Panc1 (cell line): Measurements from ENCODE around the gene CFAP68.

Source experiments
- POLR2AphosphoS5 ChIP-seq: IDR thresholded peaks from 2 replicates; pipeline ENCODE4 v1.6.1; 2012; ENCODE audit warnings: mild to moderate bottlenecking, low read depth, low read length, moderate library complexity
- SIN3A ChIP-seq: IDR thresholded peaks from 2 replicates; pipeline ENCODE4 v1.6.1; 2012; ENCODE audit warnings: low read depth, mild to moderate bottlenecking, low read length, moderate library complexity, borderline replicate concordance; ENCODE audit not compliant: insufficient read depth
- TCF7L2 ChIP-seq: IDR thresholded peaks from 2 replicates; pipeline ENCODE4 v1.6.1; 2011; ENCODE audit warnings: mild to moderate bottlenecking, low read depth, low read length, inconsistent platforms
- TF ChIP-seq, protein P1 (sequence below): fragments of 450-650 bp; IDR thresholded peaks from 2 replicates; pipeline ENCODE4 v1.5.1; 2017; ENCODE audit warnings: mild to moderate bottlenecking
- TF ChIP-seq, protein P2 (sequence below), 2 experiments: IDR thresholded peaks; 2 replicates each; pipeline ENCODE4 v1.6.1; 2011 to 2012; ENCODE audit warnings: low read depth in 2 of 2, control low read depth in 1 of 2, low read length in 1 of 2, mild to moderate bottlenecking in 1 of 2, moderate library complexity in 1 of 2; ENCODE audit not compliant: insufficient read depth in 1 of 2

DNA sequence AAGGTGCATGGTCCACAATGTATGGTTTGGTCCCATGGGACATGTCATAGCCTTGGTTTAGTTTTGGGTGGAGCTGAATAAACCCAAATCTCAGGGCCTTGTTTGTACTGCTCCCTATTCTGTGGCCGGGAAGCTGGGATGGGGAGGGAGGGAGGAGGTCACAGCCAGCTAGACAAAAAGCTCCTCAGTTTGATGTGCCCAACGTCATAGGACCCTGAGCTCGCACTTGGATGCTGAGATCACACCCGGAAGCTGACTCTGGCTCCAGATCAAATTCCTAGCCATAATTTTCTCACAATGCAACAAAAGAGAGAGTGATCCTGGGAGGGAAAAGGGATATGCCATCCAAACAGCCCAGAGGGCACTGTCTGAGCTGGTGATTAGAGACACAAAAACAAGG is 34.7 kb downstream of the CFAP68 start:
- TF ChIP-seq, protein P1, sequence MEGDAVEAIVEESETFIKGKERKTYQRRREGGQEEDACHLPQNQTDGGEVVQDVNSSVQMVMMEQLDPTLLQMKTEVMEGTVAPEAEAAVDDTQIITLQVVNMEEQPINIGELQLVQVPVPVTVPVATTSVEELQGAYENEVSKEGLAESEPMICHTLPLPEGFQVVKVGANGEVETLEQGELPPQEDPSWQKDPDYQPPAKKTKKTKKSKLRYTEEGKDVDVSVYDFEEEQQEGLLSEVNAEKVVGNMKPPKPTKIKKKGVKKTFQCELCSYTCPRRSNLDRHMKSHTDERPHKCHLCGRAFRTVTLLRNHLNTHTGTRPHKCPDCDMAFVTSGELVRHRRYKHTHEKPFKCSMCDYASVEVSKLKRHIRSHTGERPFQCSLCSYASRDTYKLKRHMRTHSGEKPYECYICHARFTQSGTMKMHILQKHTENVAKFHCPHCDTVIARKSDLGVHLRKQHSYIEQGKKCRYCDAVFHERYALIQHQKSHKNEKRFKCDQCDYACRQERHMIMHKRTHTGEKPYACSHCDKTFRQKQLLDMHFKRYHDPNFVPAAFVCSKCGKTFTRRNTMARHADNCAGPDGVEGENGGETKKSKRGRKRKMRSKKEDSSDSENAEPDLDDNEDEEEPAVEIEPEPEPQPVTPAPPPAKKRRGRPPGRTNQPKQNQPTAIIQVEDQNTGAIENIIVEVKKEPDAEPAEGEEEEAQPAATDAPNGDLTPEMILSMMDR, result no peak
- no peak for TF ChIP-seq POLR2AphosphoS5
- TF ChIP-seq, protein P2, sequence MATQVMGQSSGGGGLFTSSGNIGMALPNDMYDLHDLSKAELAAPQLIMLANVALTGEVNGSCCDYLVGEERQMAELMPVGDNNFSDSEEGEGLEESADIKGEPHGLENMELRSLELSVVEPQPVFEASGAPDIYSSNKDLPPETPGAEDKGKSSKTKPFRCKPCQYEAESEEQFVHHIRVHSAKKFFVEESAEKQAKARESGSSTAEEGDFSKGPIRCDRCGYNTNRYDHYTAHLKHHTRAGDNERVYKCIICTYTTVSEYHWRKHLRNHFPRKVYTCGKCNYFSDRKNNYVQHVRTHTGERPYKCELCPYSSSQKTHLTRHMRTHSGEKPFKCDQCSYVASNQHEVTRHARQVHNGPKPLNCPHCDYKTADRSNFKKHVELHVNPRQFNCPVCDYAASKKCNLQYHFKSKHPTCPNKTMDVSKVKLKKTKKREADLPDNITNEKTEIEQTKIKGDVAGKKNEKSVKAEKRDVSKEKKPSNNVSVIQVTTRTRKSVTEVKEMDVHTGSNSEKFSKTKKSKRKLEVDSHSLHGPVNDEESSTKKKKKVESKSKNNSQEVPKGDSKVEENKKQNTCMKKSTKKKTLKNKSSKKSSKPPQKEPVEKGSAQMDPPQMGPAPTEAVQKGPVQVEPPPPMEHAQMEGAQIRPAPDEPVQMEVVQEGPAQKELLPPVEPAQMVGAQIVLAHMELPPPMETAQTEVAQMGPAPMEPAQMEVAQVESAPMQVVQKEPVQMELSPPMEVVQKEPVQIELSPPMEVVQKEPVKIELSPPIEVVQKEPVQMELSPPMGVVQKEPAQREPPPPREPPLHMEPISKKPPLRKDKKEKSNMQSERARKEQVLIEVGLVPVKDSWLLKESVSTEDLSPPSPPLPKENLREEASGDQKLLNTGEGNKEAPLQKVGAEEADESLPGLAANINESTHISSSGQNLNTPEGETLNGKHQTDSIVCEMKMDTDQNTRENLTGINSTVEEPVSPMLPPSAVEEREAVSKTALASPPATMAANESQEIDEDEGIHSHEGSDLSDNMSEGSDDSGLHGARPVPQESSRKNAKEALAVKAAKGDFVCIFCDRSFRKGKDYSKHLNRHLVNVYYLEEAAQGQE (IDR thresholded peaks at IDR 0.05; ENCODE audit: insufficient read depth in 1 of 2, low read depth in 2 of 2, low read length in 1 of 2), result no peak
- no peak for TF ChIP-seq TCF7L2
- TF ChIP-seq SIN3A, result no peak
